COLO668 (cell line): ENCODE measurements around the gene DDX56.

ENCODE experiments used
- DNase-seq: peaks from one replicate; lab custom pipeline; 2025; ENCODE audit not compliant: unreplicated experiment; lab: John Stamatoyannopoulos, UW

The DDX56 gene, protein sequence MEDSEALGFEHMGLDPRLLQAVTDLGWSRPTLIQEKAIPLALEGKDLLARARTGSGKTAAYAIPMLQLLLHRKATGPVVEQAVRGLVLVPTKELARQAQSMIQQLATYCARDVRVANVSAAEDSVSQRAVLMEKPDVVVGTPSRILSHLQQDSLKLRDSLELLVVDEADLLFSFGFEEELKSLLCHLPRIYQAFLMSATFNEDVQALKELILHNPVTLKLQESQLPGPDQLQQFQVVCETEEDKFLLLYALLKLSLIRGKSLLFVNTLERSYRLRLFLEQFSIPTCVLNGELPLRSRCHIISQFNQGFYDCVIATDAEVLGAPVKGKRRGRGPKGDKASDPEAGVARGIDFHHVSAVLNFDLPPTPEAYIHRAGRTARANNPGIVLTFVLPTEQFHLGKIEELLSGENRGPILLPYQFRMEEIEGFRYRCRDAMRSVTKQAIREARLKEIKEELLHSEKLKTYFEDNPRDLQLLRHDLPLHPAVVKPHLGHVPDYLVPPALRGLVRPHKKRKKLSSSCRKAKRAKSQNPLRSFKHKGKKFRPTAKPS

DNA sequence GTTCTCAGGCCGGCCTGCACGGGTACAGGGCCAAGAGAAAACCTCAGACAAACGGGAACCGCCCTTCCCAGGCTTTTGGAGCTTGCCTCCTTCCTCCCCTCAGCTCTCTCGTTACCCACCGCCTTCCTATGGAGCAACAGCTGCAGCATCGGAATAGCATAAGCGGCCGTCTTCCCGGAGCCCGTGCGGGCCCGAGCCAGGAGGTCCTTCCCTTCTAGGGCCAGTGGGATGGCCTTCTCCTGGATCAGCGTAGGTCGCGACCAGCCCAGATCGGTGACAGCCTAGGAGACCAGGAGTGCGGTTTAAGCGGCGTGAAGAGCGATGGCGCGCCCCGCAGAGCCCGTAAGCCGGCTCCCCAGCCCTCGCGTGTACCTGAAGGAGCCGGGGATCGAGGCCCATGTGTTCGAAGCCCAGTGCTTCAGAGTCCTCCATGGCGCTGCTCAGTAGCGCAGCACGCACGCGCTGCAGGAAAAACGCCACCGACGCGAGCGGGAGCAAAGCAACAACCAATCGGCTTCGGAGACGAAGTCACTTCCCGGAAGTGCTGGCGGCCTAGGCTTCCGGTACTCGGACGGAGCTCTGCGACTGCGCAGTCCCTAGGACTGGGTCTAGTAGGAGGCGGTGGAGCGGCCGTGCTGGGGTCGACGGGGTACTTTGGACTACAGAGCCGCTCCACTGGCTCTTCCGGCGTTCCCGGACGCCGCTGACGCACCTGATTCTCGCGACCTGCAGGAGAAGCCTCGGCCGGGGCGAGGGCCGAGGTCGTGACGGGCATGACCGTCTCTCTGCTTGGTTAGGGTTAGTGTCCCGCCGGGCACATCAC, at the start of gene DDX56:
DDX56 (minus strand) TSS at position 445 of the 823 bp plus-strand sequence; CDS start at position 432, 13 bp downstream.
- DNase-seq: peak; percentile 99

DNA sequence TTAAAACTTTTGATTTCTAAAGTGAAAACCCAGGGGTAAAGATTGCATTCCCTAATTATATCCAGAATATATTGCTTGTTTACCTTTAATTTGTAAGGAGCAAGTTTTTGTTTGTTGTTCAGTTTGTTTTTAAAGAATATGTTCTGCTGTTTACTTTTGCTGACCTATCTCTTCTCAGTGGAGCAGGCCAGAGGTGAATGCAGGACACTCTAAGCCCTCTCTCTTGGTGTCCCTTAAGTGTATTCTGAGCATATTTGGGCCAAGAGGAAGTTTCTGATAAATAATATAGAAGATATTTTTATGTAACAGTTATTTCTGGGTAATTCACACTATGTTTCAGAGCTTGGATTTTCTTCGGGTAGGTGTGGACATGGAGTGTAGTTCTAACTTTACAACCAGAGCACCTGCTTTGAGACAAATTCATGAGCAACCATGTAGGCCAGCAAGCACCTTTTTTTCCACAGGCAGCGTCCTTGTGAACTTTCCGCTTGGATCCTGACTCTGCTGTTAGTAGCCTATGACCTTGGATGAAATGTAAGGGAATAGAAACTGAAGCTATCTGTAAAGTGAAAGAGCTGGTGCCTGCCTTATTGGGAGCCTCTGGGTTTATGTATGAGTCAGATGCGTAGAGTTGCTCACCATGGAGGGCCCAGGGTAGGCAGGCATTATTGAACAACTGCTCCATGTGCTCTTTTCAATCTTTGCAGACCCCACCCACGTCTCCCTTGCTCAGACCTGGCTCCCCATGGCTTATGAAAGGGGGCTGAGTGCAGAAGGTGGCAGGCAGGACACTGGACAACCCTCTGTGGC, 48.8 kb upstream of the DDX56 start:
- no peak for DNase-seq

DNA sequence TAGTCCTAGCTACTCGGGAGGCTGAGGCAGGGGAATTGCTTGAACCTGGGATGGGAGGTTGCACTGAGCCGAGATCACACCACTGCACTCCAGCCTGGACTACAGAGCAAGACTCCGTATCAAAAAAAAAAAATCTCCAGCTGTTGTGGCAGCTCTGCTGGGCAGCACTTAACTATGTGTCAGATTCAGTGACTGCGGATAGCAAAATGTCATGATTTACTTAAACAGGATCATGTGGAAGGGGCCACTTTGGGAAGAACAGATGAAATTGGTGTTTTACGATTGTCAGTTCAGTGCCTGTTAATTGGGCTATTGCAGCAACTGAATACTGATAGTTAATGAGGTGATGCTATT, 48.0 kb upstream of the DDX56 start:
- DNase-seq: no peak

DNA sequence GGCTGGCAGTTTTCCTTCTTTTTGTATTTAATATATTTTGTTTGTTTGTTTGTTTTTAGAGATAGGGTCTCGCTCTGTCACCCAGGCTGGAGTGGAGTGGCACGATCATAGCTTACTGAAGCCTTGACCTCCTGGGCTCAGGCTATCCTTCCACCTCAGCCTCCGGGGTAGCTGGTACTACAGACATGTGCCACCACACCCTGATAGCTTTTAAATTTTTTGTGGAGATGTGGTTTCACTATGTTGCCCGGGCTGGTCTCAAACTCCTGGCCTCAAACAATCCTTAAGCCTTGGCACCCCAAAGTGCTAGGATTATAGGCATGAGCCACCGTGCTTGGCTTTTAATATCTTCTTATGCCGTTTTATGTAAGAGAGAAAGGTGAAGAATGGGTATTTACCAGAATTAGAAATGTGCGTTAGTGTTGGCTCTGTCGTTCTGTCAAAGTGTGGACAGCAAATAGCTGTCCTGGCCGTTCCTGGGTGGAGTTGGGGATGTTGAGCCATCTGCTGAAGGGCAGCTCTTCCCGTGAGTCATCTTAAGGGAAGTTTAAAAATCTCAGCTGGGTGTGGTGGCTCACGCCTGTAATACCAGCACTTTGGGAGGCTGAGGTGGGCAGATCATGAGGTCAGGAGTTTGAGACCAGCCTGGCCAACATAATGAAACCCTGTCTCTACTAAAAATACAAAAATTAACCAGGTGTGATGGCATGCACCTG, 47.5 kb upstream of the DDX56 start:
- no peak for DNase-seq

DNA sequence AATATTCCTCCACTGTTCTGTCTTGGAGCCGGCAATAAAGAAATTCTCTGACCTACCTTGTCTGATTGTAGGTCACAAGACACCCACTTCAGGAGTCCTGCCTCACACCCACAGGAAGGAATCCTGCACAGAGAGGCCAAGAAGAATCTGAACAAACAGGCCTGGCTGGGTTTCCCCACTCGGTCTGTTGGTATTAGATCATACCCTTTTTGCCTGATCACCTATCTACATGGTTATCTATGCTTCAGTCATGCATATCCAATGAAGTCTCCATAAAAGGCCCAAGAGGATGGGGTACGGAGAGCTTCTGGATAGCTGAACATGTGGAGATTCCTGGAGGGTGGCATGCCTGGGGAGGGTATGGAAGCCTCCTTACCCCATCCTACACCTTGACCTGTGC, 45.0 kb upstream of the DDX56 start:
- DNase-seq: peak; percentile 58

DNA sequence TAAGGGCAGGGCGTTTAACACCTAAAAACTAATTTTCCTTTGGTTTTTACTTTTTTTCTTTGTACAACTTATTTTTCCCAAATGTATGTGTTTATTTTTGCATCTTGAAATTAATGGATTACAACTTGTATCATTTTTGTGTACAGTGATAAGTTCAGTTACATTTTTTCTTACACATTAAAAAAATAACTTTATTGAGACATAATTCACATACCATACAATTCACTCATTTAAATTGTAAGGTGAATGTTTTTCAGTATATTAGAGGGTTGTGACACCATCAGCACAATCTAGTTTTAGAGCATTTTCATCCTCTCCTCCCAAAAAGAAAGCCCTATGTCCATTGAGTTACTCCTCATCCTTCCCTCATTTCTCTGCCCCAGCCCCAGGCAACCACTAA, 44.3 kb upstream of the DDX56 start:
- DNase-seq: no peak

DNA sequence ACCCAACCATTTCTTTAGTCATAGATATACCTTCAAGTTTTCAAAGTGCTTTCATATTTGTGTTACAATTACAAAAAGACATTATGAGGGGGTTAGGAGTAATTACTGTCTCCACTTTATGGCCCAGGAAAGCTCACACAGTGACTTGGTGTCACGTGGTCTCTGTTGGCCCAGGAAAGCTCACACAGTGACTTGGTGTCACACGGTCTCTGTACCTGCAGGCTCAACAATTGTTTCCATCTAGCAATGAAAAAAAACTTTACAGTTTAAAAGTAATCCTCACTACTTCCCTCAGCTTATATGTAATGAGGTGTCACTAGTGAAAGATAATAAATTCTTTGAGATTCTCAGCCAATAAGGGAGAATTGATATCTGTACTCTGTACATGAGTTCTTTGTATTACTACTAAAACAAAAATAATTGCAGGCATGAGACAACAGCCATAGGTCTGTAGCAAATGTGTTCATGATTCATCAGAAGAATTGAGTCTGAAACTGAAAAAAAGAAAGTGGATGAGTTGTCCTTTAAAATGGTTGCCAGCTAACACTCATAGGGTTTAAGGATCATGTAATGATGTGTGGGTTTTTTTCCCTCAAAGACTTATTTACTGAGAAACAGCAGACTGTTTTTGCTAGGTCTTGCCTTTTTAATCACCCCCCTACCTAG, 43.6 kb upstream of the DDX56 start:
- DNase-seq: no peak

DNA sequence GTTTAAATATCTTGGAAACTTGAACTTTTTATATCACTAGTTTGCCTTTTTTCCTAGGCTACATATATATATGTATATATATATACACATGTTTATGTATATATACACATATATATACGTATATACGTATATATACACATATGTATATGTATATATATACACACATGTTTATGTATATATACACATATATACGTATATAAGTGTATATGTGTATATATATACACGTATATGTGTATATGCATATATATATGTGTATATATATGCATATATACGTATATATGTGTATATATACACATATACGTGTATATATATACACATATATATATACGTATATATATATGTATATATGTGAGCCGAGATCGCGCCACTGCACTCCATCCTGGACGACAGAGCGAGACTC, 42.8 kb upstream of the DDX56 start:
- no peak for DNase-seq

DNA sequence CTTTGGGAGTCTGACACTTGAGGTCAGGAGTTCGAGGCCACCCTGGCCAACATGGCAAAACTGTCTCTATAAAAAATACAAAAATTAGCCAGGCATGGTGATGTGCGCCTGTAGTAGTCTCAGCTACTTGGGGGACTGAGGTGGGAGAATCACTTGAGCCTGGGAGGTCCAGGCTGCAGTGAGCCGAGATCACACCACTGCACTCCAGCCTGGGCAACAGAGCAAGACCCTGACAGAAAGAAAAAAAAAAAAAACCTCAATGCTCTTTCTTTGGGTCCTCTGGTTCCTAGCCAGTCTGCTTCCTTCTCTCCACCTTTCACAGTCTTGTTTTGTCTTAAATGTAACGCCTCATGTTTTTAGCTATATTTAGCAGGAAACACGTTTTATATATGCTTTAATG, 42.1 kb upstream of the DDX56 start:
- DNase-seq: no peak

DNA sequence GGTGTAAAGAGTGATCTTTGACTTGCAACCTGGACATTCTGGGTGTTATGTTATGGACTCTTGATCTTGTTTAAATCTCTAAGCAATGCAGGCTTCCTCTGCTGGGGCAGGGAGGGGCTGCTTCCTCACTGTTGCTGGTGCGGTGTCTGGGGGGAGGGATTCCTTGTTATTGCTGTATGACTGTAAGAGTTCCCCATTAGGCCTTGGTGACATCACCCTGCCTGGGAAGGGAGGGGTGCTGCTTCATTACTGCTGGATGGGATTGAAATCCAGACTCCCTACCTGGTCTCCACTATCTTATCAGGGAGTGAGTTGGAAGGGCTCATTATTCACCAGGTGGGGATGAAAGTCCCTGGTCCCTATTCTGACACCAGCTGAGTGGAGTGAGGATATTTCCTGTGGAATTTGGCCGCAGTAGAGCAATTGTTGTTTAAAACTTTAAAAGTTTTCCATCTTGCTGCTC, 41.5 kb upstream of the DDX56 start:
- DNase-seq: no peak

DNA sequence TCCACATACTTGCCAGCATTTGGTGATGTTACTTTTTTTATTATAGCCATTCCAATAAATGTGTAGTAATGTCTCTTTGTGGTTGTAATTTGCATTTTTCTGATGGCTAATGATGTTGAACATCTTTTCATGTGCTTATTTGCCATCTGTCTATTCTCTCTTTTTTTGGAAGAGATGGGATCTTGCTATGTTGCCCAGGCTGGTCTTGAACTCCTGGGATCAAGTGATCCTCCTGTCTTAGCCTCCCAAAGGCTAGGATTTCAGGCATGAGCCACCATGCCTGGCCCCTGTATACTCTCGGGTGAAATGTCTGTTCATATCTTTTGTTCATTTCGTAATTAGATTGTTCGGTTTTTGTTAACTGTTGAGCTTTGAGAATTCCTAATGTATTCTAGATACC, 36.1 kb upstream of the DDX56 start:
- DNase-seq: no peak

DNA sequence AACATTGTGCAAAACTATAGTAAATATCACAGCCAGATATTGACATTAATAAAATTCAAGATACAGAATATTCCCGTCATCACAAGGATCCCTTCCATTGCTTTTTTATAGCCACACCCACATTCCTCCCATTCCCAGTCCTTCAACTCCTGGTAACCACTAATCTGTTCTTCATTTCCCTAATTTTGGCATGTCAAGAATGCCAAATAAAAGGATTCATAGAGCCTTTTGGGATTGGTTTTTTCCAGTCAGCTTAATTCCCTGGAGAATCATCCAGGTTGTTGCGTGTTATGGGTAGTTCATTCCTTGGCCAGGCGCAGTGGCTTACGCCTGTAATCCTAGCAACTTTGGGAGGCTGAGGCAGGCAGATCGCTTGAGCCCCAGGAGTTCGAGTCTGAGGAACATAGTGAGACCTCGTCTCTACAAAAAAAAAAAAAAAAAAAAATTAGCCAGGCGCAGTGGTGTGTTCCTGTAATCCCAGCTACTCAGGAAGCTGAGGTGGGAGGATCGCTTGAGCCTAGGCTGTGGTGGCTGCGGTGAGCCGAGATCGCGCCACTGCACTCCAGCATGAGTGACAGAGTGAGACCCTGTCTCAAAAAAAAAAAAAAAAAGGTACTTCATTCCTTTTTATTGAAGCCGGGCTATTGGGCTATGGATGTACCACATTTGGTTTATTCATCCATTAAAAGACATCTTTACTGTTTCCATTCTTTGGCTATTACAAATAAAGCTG, 35.4 kb upstream of the DDX56 start:
- DNase-seq: no peak

DNA sequence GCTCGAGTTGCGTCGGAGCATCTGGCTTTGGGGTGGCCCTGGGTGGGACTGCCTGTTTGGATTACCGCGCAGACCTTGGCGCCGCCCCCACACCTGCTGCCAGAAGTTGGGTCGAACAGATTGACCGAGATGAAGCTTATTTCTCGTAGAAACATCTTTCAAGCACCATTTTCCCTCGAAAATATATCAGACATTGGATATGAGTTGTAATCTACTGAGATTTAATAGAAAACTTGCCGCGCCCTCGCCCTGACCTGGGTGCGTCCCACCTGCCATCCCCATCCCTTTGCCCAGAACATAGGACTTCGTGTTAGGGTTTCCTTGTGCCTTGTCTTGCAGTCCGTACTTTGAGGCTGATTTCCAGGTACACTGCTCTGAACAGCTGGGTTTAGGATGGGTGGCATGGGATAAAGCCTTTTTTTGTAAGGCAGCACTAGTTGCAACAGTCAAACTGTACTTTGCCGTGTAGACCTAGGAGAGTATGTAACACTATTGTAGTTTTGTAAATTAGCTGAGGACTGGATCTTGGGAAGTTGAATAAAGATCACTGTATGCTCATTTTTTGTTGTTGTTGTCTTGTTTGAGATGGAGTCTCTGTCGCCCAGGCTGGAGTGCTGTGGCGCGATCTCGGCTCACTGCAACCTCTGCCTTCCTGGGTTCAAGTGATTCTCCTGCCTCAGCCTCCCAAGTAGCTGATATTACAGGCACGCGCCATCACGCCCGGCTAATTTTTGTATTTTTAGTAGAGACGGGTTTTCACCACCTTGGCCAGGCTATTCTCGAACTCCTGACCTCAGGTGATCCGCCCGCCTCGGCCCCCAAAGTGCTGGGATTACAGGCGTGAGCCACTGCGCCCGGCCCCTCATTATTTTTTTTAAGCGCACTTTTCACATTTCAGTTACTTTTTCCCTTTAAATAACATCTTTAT, 33.7 kb upstream of the DDX56 start:
- no peak for DNase-seq

DNA sequence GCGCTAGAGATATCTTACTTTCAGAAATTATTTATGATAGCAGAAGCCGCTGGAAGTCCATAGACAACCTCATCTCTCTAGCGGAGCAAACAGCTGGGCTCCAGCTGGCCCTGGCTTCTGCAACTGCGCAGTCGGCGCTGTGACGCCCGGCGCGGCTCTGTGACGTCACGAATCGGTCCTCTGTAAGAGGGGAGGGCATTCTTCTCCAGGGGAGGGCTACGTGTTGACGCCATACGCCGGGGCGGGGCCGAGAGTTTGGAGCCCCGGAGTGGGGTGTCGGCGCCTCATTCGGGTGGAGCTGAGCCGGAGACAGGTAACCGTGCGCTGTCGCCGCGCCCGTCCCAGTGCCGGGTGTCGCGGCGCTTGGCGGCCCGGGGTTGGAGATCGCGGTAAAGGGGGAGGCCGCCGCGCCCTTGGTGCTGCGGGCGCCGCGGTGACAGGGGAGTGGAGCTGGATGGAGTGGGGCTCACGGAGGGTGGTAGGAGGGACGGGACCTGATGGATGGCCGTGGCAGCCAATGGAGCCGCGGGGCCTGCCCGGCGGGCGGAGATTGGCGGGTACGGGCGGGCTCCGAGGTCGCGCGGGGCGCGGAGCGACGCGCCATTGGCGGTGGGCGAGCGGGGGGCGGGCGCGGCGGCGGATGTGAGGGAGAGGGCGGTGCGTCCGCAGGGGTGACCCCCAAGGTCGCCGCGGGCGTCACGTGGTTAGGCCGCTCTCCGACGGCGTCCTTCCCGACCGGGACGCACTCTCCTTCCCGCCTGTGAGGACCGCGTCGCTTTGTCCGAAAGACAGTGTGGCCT, 32.8 kb upstream of the DDX56 start, which contains the start of gene OGDH:
OGDH (plus strand) TSS at position 287 of the 800 bp plus-strand sequence. CDS start 17,717 bp downstream, outside the sequence.
- DNase-seq: peak; percentile 100

DNA sequence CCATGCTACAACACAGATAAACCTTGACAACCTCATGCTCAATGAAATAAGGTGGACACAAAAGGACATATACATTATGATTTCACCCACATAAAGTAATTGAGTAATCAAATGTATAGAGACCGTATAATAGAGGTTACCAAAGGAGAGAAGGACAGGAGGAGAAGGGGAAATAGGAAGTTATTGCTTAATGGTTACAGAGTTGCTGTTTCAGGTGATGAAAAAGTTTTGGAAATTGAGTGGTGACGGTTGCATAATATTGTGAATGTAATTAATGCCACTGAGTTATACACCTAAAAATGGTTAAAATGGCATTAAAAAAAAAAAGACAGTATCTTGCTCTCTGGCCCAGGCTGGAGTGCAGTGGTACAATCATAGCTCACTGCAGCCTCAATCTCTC, 31.2 kb upstream of the DDX56 start:
- no peak for DNase-seq

DNA sequence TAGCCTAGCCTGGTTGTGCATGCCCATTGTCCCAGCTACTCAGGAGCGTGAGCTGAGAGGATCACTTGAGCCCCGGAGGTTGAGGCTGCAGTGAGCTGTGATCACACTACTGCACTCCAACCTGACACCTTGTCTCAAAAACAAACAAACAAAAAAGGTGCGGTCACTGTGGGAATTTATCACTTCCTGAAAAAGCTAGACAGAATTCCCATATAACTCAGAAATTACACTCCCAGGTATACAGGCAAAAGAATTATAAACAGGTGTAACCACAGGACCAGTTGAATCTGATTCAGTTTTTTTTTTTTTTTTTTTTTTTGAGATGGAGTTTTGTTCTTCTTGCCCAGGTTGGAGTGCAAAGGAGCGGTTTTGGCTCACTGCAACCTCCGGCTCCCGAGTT, 29.5 kb upstream of the DDX56 start:
- peak; percentile 25 for DNase-seq

DNA sequence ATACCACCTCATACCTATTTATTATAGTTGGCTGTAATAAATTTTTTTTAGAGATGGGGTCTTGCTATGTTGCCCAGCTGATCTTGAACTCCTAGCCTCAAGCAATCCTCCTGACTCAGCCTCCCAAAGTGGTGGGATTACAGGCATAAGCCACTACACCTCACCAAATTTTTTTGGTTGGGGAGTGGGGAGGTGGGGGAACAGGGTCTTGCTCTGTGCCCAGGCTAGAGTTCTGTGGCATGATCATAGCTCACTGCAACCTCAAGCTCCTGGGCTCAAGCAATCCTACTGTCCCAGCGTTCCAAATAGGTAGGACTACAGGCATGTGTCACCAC, 28.8 kb upstream of the DDX56 start:
- DNase-seq: no peak
